RCC 7860 (cell line): ENCODE results near the gene PRKG1.

Experiments
- DNase-seq: peaks from one replicate; pipeline ENCODE4 v3.0.0-alpha.2; 2015; ENCODE audit warnings: low spot score
- FAIRE-seq: peaks from 2 replicates; lab custom pipeline; 2012; peaks lifted over from hg19 to GRCh38; lab: Jason Lieb, UNC

PRKG1 gene

DNA sequence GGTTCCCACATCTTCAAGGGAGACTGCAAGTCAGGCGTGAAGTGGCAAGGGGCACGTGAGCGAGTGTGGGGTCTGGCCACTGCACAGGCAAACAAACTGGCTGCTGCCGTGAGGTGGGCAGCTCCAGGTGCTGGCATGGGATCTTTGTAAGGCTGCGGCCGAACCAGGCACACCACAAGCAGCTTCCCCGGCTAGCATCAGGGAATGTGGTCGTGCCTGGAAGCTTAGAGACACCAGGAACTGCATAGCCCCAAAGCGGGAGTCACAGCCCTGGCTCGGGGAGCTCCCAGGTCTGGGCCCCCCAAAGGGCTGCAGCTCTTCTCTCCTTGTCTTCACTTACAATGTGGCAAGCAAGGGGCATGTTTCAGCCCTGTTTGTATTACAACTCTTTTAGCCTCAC is 988.9 kb downstream of the PRKG1 start:
- DNase-seq = no peak
- no peak for FAIRE-seq

DNA sequence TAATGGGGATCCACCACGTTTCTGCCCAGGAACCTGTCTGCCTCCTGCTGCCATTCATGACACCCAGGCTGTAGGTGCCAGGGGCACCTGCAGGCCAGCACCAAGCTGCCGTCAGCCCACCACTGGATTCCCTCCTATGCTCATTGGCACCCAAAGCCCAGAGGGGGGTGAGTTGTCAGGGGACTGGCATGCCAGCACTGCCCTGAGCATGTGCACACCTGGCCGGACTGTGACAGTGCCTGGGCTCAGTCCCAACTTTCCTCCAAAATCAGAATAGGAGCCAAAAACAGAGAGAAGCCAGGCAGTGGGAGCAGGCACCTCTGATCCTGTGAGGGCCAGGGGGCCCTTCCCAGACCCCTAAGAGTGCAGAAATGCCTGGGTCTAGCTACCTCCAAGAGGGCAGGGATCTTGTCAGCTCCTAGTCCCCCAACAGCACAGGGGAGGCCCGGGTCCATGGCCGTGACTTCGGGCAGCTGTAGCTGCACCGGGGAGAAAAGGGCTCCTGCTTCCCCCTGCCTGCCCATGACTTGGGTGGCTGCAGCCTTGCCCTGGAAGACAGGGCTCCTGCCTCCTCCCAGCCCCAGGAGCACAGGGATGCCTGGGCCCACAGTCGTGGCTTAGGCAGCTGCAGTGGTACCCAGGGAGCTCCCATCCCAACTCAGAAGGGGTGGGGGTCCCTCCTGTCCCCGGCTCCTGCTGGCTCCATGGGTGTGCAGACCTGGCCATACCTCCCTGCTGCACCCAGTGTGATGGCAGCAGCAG is 990.0 kb downstream of the PRKG1 start:
- FAIRE-seq (no peak), DNase-seq (no peak)

DNA sequence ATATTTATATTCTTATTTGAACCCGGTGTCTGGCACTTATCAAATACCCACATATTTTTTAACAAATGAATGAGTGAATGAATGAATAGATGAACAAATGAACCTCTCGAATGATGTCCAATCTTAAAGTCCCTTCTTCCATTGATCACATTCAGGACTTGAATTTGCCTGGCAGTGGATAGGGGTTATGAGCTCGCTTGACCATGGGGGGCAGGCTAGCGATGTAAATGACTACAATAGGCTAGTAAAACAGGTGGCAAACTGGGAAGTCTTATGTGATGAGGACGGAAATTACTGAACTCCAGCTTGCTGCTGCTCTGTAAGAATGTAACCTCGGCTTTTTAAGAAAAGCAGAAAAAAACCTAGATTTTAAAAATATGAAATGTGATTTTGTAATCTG is 992.1 kb downstream of the PRKG1 start:
- no peak for FAIRE-seq
- no peak for DNase-seq

DNA sequence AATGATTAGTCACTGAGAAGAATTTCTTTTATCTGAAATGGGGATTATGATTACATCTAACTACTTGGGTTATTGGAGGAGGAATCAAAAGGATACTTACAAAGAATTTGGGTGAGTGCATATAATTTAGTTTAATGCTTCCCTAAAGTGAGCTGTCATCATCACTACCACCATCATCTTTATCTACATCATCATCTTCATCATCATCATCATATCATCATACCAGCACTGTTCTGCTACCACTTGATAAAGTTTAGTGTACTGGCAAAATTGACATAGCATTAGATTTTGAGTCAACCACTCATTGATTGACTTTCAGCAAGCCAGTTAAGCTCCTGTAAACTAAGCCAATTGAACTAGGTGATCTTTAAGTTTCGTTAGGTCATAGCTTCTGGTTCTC is 994.2 kb downstream of the PRKG1 start:
- FAIRE-seq = no peak
- DNase-seq = no peak

DNA sequence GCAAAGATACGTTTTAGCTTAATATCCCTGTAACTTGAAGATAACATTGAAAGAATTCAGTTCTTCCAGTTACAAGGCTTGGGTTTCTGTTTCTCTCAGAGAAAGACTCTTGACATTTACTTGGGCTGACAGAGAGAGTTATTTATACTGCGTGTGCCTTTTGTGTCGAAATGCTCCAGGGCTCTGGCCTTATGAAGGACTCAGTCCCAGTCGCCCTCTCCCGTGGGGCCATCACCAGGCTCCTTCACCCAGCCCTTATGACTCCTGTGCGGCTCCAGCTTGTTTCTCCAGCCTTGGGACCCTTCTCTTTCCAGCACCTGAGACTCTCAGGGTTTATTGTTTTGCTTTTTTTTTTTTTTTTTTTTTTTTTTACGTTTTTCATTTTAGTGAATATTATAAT is 997.5 kb downstream of the PRKG1 start:
- FAIRE-seq (no peak), DNase-seq (no peak)

DNA sequence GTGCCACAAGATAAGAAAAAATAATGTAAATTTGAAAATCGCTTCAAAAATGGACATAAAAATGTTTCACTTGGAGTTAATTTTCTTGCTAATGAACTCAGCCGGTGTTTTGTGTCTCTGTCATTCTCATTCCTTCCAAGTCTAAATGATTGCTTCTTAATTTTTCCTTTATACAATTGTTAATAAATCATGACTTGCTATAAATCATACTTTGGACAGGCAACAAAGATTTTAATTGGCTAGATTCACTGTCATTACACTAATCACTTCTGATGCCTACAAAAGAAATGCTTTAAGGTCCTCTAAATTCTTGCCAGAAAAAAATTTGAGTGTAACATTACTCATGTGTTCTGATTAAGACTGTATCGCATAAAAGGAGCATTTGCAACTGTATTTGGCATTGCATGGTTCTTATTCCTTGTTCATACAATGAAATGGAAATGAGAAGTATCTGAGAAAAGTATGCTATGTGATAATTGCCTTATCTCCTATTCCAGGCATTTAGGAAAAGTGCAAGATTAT is 1000.3 kb downstream of the PRKG1 start:
- DNase-seq = no peak
- FAIRE-seq = no peak

DNA sequence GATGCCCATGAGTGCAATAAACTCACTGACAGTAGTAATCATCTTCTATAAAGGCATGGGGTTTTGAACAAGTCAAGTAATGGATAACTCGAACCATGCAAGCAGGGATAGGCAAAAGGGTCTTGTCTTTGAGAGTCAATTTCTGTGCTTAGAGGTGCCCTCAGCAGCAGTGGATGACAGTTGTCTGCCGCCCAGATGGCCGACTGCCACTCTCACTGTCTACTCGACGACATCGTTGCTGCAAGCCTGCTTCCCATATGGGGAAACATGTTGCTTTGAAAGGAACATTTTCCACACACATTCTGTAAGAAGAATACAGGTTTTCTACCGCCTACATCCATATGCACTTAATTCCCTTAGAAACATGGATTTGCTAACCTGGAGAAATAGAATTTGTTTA is 1003.5 kb downstream of the PRKG1 start:
- DNase-seq (no peak), FAIRE-seq (no peak)

DNA sequence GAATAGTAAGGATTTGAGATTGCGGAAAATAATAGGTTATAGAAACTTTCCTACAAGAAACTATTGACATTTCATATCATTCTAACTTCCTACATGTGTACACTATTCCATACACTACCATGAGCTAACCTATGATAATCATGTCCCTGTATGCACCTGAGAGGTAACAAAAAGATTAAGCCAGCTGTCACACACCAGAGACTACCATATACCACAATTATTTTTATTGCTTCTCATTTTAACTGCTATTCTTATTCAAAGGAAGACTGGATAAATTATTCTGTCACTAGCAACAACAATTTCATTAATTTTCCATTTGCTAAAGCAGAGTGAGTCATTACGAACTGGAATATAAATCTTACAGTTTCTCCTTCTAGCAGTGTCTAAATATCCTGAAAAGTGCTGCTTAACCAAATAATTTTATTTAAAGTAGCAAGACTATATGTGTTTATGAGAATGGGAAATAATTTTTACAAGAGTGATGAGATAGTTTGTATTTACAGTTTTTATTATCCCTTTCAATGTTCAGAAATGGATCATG is 1004.2 kb downstream of the PRKG1 start:
- no peak for DNase-seq
- no peak for FAIRE-seq

DNA sequence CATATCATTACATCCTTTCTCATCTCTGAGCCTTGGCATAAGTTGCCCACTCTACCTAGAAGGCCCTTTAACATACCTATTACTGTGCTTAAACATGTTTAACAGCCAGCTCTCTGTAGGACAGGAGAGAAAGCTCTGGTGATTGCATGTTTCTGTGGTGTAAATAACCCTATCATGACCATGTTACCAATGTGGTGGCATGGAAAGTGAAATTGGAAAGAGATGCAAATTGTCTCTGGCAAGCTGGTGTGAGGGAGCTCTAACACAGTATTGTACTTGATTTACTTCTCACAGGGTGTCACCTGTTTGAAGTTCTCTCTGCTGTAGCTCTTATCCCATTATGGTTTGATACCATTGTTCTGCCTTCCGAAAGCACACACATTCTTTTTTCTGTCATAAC is 1008.0 kb downstream of the PRKG1 start:
- no peak for FAIRE-seq
- DNase-seq = no peak

DNA sequence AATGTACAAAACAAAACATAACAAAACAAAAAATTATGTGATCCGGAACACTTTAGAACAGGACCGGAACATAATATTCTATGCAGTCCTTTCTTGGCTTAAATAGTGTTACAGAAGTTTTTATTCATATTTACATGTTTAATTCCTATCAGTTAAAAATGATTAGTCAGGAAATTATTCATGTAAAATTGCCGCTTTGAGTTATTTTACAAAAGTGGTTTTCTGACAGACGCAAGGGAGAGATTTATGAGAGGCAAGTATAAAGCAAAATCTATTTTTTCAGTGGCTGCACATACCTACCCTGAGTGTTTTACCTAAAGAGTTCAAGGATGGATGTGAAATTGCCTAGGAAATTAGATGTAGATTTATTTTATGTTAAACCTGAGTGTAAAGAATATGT is 1009.1 kb downstream of the PRKG1 start:
- DNase-seq = no peak
- FAIRE-seq = no peak

DNA sequence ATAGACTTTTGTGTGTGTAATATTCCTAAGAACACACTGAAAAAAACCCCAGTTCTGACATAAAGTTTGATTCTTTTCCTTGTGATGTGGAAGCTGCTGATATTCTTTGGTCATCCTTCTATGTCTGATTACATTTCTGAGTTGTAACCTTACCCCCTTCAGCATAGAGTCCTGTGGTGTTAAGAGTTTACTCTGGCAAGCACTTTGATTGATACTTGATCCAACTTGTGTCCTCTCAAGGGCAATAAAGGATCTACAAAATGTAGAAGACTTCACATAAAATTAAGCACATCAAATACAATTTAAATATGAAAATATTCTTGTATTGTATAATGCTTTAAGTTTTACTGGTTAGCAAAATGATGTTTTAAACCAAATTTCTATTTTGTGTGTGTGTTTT is 1018.1 kb downstream of the PRKG1 start:
- DNase-seq = no peak
- no peak for FAIRE-seq

DNA sequence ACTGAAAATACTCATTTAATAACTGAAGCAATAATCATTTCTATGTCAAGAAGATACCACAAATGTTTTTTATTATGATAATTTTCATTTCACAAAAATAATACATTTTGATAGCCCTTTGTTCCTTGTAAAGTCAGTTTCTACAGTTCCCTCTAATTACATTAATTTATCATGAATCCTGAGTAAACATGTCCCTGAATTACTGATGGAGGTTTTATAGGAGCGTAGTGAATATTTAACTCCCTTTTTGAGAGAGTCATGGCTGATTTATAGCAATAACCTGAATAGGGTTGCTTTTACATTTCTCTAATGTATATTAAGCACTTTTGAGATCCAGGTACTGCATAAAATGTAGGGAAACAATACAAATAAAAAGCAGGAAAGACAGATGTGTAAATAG is 1023.8 kb downstream of the PRKG1 start:
- FAIRE-seq (no peak), DNase-seq (no peak)

DNA sequence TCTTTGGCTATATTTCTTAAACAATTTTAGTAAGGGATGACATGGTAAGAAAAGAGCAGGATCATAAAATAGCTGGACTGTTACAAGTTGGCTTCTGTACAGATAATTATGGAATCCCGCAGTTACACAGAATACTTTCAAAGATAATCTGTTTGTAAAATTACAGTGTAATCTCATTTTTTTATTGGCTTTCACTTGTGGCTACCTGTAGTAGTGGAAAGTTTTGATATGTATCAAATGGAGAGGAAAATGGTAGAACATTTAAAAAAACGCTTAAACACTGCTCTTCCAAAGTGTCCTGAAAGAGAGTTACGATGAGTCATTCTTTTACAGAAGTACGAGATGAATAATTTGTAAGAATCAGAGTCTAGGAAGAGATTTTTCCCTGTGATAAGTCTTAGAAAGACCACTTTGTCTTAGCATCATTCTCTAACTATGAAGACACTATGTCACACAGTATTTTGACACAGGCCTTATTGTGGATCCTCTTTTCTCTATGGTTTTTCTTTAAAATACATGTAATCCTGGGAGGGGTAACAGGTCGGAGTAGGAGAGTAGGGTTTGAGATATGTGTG is 1024.8 kb downstream of the PRKG1 start:
- DNase-seq (no peak), FAIRE-seq (no peak)

DNA sequence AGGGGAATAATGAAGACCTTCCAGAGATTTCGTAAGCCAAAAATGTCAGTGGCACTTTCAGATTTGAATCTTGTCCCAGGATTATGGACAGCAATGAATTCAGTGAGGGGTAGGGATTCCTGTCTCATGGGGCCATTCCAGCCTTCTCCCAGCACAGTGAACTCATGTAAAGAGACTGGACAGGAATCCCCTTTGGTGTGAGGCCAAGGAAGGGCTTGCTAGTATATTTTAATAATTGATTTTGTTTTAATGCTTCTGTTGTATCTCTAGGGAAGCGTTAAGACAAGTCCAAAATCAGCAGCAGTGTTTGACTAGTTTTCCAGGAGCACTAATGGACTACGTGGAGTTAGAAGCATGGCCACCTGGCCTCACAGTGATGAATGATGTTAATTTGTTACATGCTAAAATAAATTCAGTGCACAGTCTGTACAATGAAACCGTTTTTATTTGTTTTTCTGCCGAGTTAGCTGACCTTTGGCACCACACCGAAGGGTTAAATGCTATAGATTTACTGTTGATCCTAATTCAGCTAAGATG is 1025.8 kb downstream of the PRKG1 start:
- FAIRE-seq (no peak), DNase-seq (no peak)

DNA sequence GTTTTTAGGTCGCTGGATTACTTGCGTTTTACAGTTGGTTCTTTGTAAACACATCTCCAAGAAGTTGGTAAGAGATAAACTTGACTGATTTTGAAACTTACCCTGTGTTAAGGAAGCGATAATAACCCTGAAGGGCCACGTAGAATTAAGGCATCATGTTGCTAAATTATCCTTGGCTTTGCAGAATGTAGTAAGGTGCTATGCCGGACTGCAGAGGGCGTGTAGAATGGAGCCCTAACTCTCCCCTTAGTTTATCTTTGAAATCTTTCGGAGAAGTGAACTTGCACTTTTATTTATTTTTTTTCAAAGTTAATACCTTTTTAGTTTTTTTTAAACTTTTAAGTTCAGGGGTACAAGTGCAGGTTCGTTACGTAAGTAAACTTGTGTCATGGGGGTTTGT is 1031.0 kb downstream of the PRKG1 start:
- FAIRE-seq (no peak), DNase-seq (no peak)

DNA sequence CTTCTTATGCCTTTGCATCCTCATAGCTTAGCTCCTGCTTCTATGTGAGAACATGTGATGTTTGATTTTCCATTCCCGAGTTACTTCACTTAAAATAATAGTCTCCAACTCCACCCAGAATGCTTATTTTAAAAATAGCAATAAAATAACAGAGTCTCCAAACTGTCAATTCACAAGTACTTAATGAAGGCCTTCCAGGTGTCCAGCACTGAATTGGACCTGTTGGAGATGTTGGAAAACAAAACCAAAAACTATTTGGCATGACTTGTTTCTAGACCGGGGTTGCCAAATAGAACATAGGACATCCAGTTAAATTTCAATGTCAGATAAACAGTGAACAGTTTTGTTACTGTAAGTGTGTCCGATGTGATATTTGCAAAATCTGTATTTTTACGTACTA is 1031.7 kb downstream of the PRKG1 start:
- DNase-seq (no peak), FAIRE-seq (no peak)

DNA sequence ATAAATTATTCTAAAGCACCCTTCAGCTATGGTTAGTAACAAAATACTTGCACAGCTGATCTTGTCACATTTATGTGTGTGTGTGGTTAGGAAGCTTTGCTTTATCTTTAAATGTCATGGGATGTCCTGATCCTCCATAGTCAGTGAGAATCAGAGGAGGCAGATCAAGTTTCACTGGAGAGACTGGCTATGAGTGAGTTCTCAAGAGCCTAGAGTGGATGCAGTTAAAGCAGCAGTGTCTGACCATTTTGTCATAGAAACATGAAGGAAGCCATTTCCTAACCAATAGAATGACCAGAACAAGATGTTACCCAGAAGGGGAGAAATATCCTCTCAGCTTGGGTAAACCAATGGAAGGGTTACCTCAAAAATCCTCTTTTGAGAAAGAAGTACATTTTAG is 1032.6 kb downstream of the PRKG1 start:
- no peak for FAIRE-seq
- DNase-seq = no peak

DNA sequence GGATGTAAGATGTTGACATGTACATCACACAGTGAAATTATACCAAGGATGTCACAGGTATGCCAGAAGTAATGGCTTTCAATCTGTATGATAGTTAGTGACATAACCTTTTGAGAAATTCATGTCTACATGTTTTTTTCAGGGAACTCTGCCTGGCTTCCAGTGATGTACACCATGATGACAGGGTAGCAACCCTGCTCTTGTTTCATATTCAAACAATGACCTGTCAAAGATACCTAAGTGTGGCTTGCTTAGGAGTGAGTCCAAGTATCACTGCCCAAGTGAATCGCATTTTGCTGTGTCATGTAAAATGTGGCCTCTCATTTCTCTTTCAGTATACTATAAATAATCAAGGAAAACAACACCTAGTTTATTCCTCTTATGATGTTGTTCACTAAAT is 1033.9 kb downstream of the PRKG1 start:
- FAIRE-seq (no peak), DNase-seq (no peak)

DNA sequence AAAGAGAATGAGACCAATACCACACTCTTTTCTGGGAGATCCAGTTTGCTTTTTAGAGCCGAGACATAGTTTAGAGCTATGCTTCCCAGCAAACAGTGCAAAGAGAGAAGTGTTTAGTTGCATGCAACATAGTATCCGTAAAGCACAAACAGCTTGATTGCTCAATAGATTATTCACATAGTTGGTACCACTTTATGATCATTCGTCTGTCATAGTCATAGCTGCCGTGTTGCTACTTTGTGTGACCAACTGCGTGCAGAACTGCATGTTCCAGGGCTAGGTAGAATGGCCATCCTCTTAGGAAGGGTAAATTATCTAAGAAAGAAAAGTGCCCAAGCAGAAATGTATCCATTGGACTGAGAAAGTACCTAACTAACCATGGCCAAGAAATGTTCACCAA is 1036.3 kb downstream of the PRKG1 start:
- FAIRE-seq = no peak
- no peak for DNase-seq

DNA sequence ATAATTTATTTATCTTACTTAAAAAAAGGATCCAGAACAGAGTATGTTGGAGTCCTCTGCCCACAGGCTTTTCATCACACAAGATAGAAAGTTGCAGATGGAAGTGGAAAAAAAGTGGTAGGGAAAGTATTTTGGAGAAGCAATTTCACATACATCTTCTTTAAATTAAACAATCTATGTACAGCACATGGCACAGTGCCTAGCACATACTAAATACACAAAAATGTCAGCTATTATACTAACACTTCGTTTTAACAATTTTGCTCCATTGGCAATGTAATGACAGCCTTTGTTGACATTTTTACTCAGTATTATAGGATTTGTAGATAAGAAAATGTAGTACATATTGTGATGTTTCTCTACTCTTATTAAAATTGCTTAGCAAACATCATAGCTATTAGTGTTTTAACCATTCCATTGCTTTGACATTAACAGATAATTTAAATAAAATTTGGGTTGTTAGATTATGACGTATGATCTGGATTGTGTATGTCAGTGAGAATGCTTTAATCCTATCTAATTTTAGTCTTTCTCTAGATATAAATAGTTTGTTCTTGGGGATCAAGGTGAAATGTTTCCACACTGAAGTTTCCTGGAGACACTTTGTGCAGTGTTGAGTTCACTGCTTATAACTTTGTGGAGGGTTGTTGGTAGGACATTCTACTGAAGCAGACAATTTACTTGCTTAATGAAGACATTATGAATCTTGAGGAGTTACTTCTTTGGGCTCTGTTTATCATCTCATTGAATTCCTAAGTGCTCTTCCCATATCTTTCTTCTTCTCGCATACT is 1037.0 kb downstream of the PRKG1 start:
- FAIRE-seq (no peak), DNase-seq (no peak)

DNA sequence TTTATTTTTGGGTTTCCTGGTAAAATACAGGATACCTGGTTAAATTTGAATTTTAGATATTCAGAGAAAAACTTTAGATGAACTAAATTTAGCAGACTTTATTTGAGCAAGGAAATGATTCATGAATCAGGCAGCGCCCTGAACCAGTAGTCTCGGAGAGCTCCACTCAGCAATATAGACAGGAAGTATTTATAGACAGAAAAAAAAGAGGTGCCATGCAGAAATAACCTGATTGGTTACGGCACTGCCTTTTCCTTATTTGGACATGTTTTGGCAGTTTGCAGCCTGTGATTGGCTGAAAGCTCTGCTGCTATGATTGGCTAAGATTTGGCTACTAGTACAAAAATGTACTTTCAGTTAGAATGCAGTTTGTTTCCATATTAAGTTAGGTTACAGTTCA is 1041.5 kb downstream of the PRKG1 start:
- FAIRE-seq = no peak
- no peak for DNase-seq
